ENCODE data around the gene ZNF668. TPM values are rescaled to one million over a fixed set of nuclear protein-coding genes. Genes with fewer than 3 reads are reported as not detected.

ZNF668 gene
- 12.2 TPM for total RNA-seq

DNA sequence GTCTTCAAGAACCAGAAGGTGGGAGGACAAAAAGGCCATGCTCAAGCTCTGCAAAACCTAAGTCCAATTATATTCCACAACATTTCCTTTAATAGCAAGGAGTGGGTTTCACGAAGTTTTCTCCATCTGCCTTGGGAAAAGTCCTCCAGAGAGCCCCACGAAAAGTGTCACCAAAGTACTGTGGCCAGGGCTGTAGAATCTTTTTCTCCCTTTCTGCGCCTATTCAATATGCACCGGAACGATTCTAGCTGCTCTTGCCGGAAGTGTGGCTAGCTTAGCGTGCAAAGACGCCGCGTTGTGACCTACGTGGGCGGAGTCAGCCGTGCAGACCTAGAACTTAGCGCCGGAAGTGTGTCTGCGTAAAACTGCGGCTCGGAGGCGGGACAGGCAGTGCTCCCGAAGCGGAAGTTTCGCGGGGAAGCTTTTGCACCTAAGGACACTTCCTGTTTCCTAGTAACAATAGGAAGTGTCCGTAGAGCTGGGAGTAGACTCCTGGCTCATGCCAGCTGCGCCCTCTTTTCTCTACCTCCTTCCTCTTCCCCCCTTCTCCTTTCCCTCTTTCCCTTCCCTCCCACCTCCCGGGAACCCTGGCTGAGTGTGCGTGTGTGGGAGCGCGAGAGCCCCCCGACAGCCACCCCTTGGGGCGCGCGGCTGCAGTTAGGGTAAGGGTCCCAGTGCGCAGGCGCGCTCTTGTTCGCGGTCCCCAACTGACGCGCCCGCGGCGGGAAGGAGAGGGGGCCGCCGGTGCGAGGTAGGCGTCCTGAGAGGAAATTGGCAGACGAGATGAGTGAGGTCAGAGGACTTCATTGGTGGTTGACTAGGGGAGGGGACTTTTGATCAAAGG lies at the start of gene ZNF668, which contains the start of gene ZNF646:
Gene ZNF668, minus strand, starts transcription at position 271 of the 844 bp plus-strand sequence. CDS start 9,781 bp downstream, outside the sequence.
Gene ZNF646, plus strand, starts transcription at position 453 of the 844 bp plus-strand sequence. CDS start 1,903 bp downstream, outside the sequence.
- Histone ChIP-seq H3K27ac (peak within 1 kb of the TSS; percentile 87 to 91), H3K9me3 (no peaks in the 10 kb centered on the region), H3K36me3 (peaks cover 28 to 31% of the 10 kb centered on the region in 2 donors), H3K4me3 (peak within 1 kb of the TSS; percentile 73 to 87), H3K27me3 (no peaks in the 10 kb centered on the region), H3K4me1 (peaks cover 0 to 20% of the 10 kb centered on the region in 2 donors)
- intact Hi-C loops (cut with DNase I) = loop anchor here (1.0 to 10.0 kb wide), 9 partner anchors 20 to 419 kb away; partner anchors contain the start of genes ARMC5, FBRS, FUS and KAT8
- TF ChIP-seq, protein P1, sequence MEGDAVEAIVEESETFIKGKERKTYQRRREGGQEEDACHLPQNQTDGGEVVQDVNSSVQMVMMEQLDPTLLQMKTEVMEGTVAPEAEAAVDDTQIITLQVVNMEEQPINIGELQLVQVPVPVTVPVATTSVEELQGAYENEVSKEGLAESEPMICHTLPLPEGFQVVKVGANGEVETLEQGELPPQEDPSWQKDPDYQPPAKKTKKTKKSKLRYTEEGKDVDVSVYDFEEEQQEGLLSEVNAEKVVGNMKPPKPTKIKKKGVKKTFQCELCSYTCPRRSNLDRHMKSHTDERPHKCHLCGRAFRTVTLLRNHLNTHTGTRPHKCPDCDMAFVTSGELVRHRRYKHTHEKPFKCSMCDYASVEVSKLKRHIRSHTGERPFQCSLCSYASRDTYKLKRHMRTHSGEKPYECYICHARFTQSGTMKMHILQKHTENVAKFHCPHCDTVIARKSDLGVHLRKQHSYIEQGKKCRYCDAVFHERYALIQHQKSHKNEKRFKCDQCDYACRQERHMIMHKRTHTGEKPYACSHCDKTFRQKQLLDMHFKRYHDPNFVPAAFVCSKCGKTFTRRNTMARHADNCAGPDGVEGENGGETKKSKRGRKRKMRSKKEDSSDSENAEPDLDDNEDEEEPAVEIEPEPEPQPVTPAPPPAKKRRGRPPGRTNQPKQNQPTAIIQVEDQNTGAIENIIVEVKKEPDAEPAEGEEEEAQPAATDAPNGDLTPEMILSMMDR (IDR thresholded peaks at IDR 0.05) = no peak
- DNase-seq (ENCODE audit: low spot score in 2 of 2) = peak; percentile 91 to 99

DNA sequence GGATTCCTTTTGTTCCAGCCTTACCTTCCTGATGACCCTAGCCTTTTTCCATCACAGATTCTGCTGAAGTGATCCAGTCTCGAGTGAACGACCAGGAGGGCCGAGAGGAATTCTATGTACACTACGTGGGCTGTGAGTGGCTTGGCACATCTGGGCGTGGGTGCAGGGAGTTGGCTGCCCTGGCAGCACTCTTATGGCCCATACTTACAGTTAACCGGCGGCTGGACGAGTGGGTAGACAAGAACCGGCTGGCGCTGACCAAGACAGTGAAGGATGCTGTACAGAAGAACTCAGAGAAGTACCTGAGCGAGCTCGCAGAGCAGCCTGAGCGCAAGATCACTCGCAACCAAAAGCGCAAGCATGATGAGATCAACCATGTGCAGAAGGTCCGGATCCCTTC lies 46.1 kb upstream of the ZNF668 start:
- intact Hi-C loops (cut with DNase I) = no loop called here
- DNase-seq (ENCODE audit: low spot score in 2 of 2) = no peak
- peak overlapping the region in 1 of 2 donors; percentile 97 for H3K27ac ChIP-seq
- TF ChIP-seq, protein P1 (IDR thresholded peaks at IDR 0.05) = no peak
- H3K4me1 ChIP-seq = peaks cover 0 to 13% of the 10 kb centered on the region in 2 donors
- no peaks in the 10 kb centered on the region for H3K27me3 ChIP-seq
- no peaks in the 10 kb centered on the region for H3K9me3 ChIP-seq
- no peak overlapping the region for H3K4me3 ChIP-seq
- peaks cover 29 to 55% of the 10 kb centered on the region in 2 donors for H3K36me3 ChIP-seq

DNA sequence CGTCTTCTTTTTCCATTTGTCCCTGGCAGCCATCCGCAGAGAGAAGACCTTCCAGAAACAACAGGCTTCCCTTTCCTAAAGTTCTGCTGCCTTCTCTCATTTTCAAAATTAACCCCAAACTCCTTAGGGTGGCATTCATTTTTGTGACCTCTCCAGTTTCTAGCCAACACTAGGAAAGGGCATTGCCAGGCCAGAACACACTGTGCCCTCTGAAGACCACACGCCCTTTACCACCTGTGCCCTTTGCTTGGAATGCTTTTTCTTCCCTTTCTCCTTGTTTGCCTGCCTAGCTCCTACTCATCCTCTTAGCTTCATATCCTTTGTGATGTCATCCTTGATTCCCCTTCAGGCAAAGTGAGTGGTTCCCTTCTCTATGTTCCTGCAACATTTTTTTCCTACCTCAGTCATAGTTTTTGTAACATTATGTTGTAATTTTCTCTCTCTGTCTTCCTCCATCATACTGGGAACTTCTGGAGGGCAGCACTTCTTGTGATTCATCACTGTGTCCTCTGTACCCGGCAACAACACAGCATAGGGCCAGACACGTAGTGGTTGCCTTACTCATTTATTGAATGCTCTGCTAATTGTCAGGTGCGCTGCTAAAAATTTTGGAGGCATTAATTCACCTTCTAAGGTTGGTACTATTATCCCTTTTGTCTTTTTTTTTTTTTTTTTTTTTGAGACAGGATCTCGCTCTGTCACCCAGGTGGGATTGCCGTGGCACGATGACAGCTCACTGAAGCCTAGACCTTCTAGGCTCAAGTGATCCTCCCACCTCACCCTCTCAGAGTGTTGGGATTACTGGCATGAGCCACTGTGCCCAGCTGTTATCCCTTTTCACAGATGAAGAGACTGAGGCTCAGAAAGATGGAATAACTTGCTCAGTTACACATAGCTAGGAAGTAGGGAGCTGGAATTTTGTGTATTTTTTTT lies 44.4 kb upstream of the ZNF668 start:
- TF ChIP-seq, protein P1 (IDR thresholded peaks at IDR 0.05) = no peak
- intact Hi-C loops (cut with DNase I) = loop anchor here (1.0 kb wide), 1 partner anchor 20 kb away; no protein-coding TSS in a partner anchor

DNA sequence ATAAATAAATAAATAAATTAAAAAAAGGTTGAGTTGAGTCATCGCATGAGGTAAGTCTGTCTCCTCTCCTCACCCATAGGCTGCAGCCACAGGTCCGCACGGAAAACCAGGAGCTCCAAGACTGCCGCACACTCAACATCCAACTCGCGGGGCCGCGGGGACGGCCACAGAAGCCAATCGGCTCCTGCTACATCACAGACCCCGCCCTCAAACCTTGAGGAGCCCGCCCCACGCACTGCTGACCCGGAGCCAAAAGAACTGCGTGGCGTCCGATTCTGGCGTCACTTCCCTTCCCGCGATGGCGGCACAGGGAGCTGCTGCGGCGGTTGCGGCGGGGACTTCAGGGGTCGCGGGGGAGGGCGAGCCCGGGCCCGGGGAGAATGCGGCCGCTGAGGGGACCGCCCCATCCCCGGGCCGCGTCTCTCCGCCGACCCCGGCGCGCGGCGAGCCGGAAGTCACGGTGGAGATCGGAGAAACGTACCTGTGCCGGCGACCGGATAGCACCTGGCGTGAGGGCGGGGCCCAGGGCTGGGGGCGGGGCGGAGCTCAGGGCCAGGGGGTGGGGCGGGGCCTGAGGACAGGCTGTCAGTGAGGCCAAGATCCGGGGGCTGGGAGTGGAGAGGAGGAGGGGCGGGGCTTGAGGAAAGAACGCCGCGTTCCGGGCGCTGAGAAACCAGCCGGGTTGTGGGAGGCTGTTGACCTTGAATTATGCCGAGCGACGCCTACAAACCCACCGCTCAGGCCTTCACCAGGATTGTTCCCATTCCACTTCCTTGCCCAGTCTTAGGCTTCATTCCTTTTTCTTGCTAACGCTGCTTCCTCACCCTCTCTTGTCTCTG lies 43.6 kb upstream of the ZNF668 start, which contains the start of gene KAT8:
Gene KAT8, plus strand, starts transcription at position 281 of the 839 bp plus-strand sequence. Its CDS starts 18 bp downstream, at position 299.
- Histone ChIP-seq H3K27me3 (no peaks in the 10 kb centered on the region), H3K9me3 (no peaks in the 10 kb centered on the region), H3K36me3 (peaks cover 28 to 35% of the 10 kb centered on the region in 2 donors), H3K27ac (peak within 1 kb of the TSS; percentile 97), H3K4me1 (peaks cover 0 to 13% of the 10 kb centered on the region in 2 donors), H3K4me3 (peak within 1 kb of the TSS; percentile 81 to 88)
- TF ChIP-seq, protein P1 (IDR thresholded peaks at IDR 0.05) = no peak
- intact Hi-C loops (cut with DNase I) = loop anchor here (1.0 kb wide), 4 partner anchors 21 to 342 kb away; partner anchors contain the start of genes ARMC5, ZNF646 and ZNF668
- DNase-seq (ENCODE audit: low spot score in 2 of 2) = peak; percentile 97 to 99

More for the DNA sequence above, 44.4 kb upstream of the ZNF668 start:
- Histone ChIP-seq H3K4me1 (peaks cover 0 to 13% of the 10 kb centered on the region in 2 donors), H3K9me3 (no peaks in the 10 kb centered on the region), H3K4me3 (peak overlapping the region; percentile 81 to 88), H3K27ac (peak overlapping the region; percentile 97), H3K27me3 (no peaks in the 10 kb centered on the region), H3K36me3 (peaks cover 29 to 40% of the 10 kb centered on the region in 2 donors)
- DNase-seq (ENCODE audit: low spot score in 2 of 2) = no peak

Data from ascending aorta (tissue), 2 donors.